Karpas-422 (cell line): ENCODE data around the gene DCXR. TPM values are rescaled to one million over a fixed set of nuclear protein-coding genes. Genes with fewer than 3 reads are reported as not detected.

Experiments used
- DNase-seq: peaks from one replicate; pipeline ENCODE4 v3.0.0-alpha.2; 2015
- H2AFZ ChIP-seq: fragments of 200-600 bp; sonication (generic); 2 replicates; pipeline ENCODE4 v1.6.1; 2014; ENCODE audit warnings: antibody characterized with exemption, low read length, mixed read lengths
- H3K27ac ChIP-seq: fragments of 200-600 bp; sonication (generic); 2 replicates; pipeline ENCODE4 v1.5.1; 2014; ENCODE audit warnings: mild to moderate bottlenecking, low read length, moderate library complexity
- H3K27me3 ChIP-seq: fragments of 200-600 bp; sonication (generic); 2 replicates; pipeline ENCODE4 v1.6.1; 2014; ENCODE audit warnings: low read length, mixed read lengths
- H3K36me3 ChIP-seq: fragments of 200-600 bp; sonication (generic); 2 replicates; pipeline ENCODE4 v1.6.1; 2014; ENCODE audit warnings: low read length, mixed read lengths; ENCODE audit not compliant: insufficient read depth
- H3K4me1 ChIP-seq: fragments of 200-600 bp; sonication (generic); 2 replicates; pipeline ENCODE4 v1.6.1; 2014; ENCODE audit warnings: mild to moderate bottlenecking, low read length, mixed read lengths
- H3K4me2 ChIP-seq: fragments of 200-600 bp; sonication (generic); 2 replicates; pipeline ENCODE4 v1.6.1; 2014; ENCODE audit warnings: low read length, low read depth, mild to moderate bottlenecking; ENCODE audit not compliant: poor library complexity, severe bottlenecking
- H3K4me3 ChIP-seq: fragments of 200-600 bp; sonication (generic); 2 replicates; pipeline ENCODE4 v1.5.1; 2014; ENCODE audit warnings: mild to moderate bottlenecking, antibody characterized with exemption, low read length, mixed read lengths
- H3K79me2 ChIP-seq: fragments of 200-600 bp; sonication (generic); 2 replicates; pipeline ENCODE4 v1.6.1; 2014; ENCODE audit warnings: mild to moderate bottlenecking, low read length, mixed read lengths
- H3K9ac ChIP-seq: fragments of 200-600 bp; sonication (generic); 2 replicates; pipeline ENCODE4 v1.6.0; 2014; ENCODE audit warnings: low read length
- H3K9me2 ChIP-seq: fragments of 200-600 bp; sonication (generic), shearing (Covaris generic); replicated peaks from 2 replicates; pipeline ENCODE4 v1.6.0; 2014; ENCODE audit warnings: mild to moderate bottlenecking, low read length, moderate library complexity; ENCODE audit not compliant: insufficient read depth
- H3K9me3 ChIP-seq: fragments of 300-700, 200-600 bp; sonication (generic); 2 replicates; pipeline ENCODE4 v1.6.1; 2014; ENCODE audit warnings: low read length, mixed read lengths
- H4K20me1 ChIP-seq: fragments of 200-600 bp; sonication (generic); 2 replicates; pipeline ENCODE4 v1.6.1; 2014; ENCODE audit warnings: mild to moderate bottlenecking, antibody characterized with exemption, low read length, low read depth; ENCODE audit not compliant: insufficient read depth
- total RNA-seq: library from RNA; depleted of rRNA; stranded (reverse); fragments of >200 nt; shearing (Covaris generic); gene quantifications from 2 replicates; pipeline ENCODE4 v1.2.3, GENCODE V29; 2014; ENCODE audit warnings: low replicate concordance

Gene DCXR
- total RNA-seq, 1 experiment from 2014 or later: 103 TPM

GRCh38 chr17:82064433-82065192 is 27.1 kb upstream of the DCXR start:
- Histone ChIP-seq H3K9me3 (no peaks in the 10 kb centered on the region), H3K9me2 (no peaks in the 10 kb centered on the region), H2AFZ (no peak overlapping the region), H3K79me2 (peaks cover 29% of the 10 kb centered on the region), H3K27ac (peak overlapping the region; percentile 61; the same call in 1 of the 2 replicates), H3K4me2 (peak overlapping the region; percentile 94), H3K9ac (peak overlapping the region; percentile 99), H3K4me3 (peak overlapping the region; percentile 90), H3K36me3 (no peaks in the 10 kb centered on the region), H4K20me1 (peaks cover 12% of the 10 kb centered on the region; the same call in 1 of the 2 replicates), H3K4me1 (peaks cover 21% of the 10 kb centered on the region), H3K27me3 (no peaks in the 10 kb centered on the region)
- no peak for DNase-seq

- Histone ChIP-seq H3K4me3 (peak overlapping the region; percentile 90), H3K36me3 (no peaks in the 10 kb centered on the region), H3K27ac (no peak overlapping the region), H3K9me3 (no peaks in the 10 kb centered on the region), H2AFZ (no peak overlapping the region), H3K4me1 (peaks cover 28% of the 10 kb centered on the region), H3K9me2 (no peaks in the 10 kb centered on the region), H3K27me3 (no peaks in the 10 kb centered on the region), H3K79me2 (peaks cover 29% of the 10 kb centered on the region), H3K4me2 (peak overlapping the region; percentile 94), H4K20me1 (peaks cover 12% of the 10 kb centered on the region; the same call in 1 of the 2 replicates), H3K9ac (peak overlapping the region; percentile 99)
- DNase-seq: no peak
Observed at GRCh38 chr17:82063424-82064415, 26.2 kb upstream of the DCXR start.

- Histone ChIP-seq H3K27ac (no peak overlapping the region), H3K27me3 (no peaks in the 10 kb centered on the region), H3K9ac (no peak overlapping the region), H3K4me3 (no peak overlapping the region), H2AFZ (no peak overlapping the region), H4K20me1 (peaks cover 12% of the 10 kb centered on the region; the same call in 1 of the 2 replicates), H3K9me2 (no peaks in the 10 kb centered on the region), H3K9me3 (no peaks in the 10 kb centered on the region), H3K4me1 (peaks cover 30% of the 10 kb centered on the region), H3K79me2 (peaks cover 29% of the 10 kb centered on the region), H3K4me2 (no peak overlapping the region), H3K36me3 (no peaks in the 10 kb centered on the region)
- DNase-seq: no peak
Observed at GRCh38 chr17:82062984-82063368, 25.5 kb upstream of the DCXR start.

GRCh38 chr17:82062076-82062983 is 24.8 kb upstream of the DCXR start:
- Histone ChIP-seq H2AFZ (no peak overlapping the region), H4K20me1 (peaks cover 12% of the 10 kb centered on the region; the same call in 1 of the 2 replicates), H3K27ac (no peak overlapping the region), H3K9me3 (no peaks in the 10 kb centered on the region), H3K4me2 (no peak overlapping the region), H3K79me2 (peaks cover 29% of the 10 kb centered on the region), H3K4me3 (no peak overlapping the region), H3K36me3 (no peaks in the 10 kb centered on the region), H3K9ac (no peak overlapping the region), H3K9me2 (no peaks in the 10 kb centered on the region), H3K4me1 (peaks cover 30% of the 10 kb centered on the region), H3K27me3 (no peaks in the 10 kb centered on the region)
- DNase-seq: no peak

GRCh38 chr17:82061047-82061925 is 23.8 kb upstream of the DCXR start:
- Histone ChIP-seq H2AFZ (no peak overlapping the region), H3K9ac (no peak overlapping the region), H3K4me2 (no peak overlapping the region), H3K4me1 (peaks cover 26% of the 10 kb centered on the region), H4K20me1 (peaks cover 12% of the 10 kb centered on the region; the same call in 1 of the 2 replicates), H3K4me3 (no peak overlapping the region), H3K9me2 (no peaks in the 10 kb centered on the region), H3K9me3 (no peaks in the 10 kb centered on the region), H3K27ac (no peak overlapping the region), H3K27me3 (no peaks in the 10 kb centered on the region), H3K79me2 (peaks cover 28% of the 10 kb centered on the region), H3K36me3 (no peaks in the 10 kb centered on the region)
- no peak for DNase-seq

- Histone ChIP-seq H3K36me3 (no peaks in the 10 kb centered on the region), H3K9ac (no peak overlapping the region), H3K27me3 (no peaks in the 10 kb centered on the region), H3K4me2 (no peak overlapping the region), H2AFZ (no peak overlapping the region), H3K4me1 (peaks cover 23% of the 10 kb centered on the region), H3K4me3 (no peak overlapping the region), H3K27ac (no peak overlapping the region), H3K9me3 (no peaks in the 10 kb centered on the region), H4K20me1 (peaks cover 16% of the 10 kb centered on the region; the same call in 1 of the 2 replicates), H3K9me2 (no peaks in the 10 kb centered on the region), H3K79me2 (peaks cover 23% of the 10 kb centered on the region)
- no peak for DNase-seq
Observed at GRCh38 chr17:82060614-82061013, 23.1 kb upstream of the DCXR start.

GRCh38 chr17:82060001-82060380 is 22.5 kb upstream of the DCXR start:
- no peaks in the 10 kb centered on the region for H3K36me3 ChIP-seq
- peaks cover 16% of the 10 kb centered on the region; the same call in 1 of the 2 replicates for H4K20me1 ChIP-seq
- H3K4me2 ChIP-seq: no peak overlapping the region
- H3K9me2 ChIP-seq: no peaks in the 10 kb centered on the region
- no peak overlapping the region for H3K9ac ChIP-seq
- H3K79me2 ChIP-seq: peaks cover 18% of the 10 kb centered on the region
- DNase-seq: no peak
- no peak overlapping the region for H3K4me3 ChIP-seq
- no peaks in the 10 kb centered on the region for H3K27me3 ChIP-seq
- no peak overlapping the region for H3K27ac ChIP-seq
- H2AFZ ChIP-seq: no peak overlapping the region
- peaks cover 23% of the 10 kb centered on the region for H3K4me1 ChIP-seq
- H3K9me3 ChIP-seq: no peaks in the 10 kb centered on the region
